Ectodermal cell (in vitro differentiated cells): ENCODE measurements around the gene PRKG1.
"Not testable (repeated sequence)": the region's sequence is repeated elsewhere in the genome, so short reads cannot be mapped to it uniquely, and the experiment has no call there.

Source experiments
- H3K27ac ChIP-seq: 2 replicates; pipeline ENCODE4 v1.7.0; 2013; ENCODE audit warnings: mild to moderate bottlenecking, low read depth, low read length; ENCODE audit not compliant: insufficient read depth, poor library complexity, severe bottlenecking
- H3K27me3 ChIP-seq: 2 replicates; pipeline ENCODE4 v1.7.0; 2013; ENCODE audit warnings: mild to moderate bottlenecking, low read length; ENCODE audit not compliant: insufficient read depth, control insufficient read depth, poor library complexity, severe bottlenecking
- H3K36me3 ChIP-seq: one replicate; pipeline ENCODE4 v1.7.0; 2013; ENCODE audit warnings: low read length; ENCODE audit not compliant: control insufficient read depth, insufficient read depth
- H3K4me1 ChIP-seq: one replicate; pipeline ENCODE4 v1.7.0; 2013; ENCODE audit warnings: low read length; ENCODE audit not compliant: control insufficient read depth, insufficient read depth
- H3K4me3 ChIP-seq: 2 replicates; pipeline ENCODE4 v1.7.0; 2013; ENCODE audit warnings: low read depth, low read length, control low read depth; ENCODE audit not compliant: insufficient read depth
- H3K9me3 ChIP-seq: 2 replicates; pipeline ENCODE4 v1.7.0; 2013; ENCODE audit warnings: mild to moderate bottlenecking, low read length, moderate library complexity; ENCODE audit not compliant: control insufficient read depth
- WGBS, 2 experiments: methylation state at CpG; one replicate each; pipeline ENCODE4 v1.1.7; 2013; ENCODE audit warnings: missing lambda C conversion rate in 2 of 2; 5-methylcytosine and 5-hydroxymethylcytosine counted together

PRKG1 gene

GRCh38 chr10:51743146-51743545 lies 668.9 kb downstream of the PRKG1 start:
- WGBS, 2 experiments = 78 to 81% methylated on average over 6 of the region's 6 CpGs
- H3K36me3 ChIP-seq = no peaks in the 10 kb centered on the region
- no peak overlapping the region for H3K4me3 ChIP-seq
- H3K9me3 ChIP-seq = no peaks in the 10 kb centered on the region
- H3K27me3 ChIP-seq = no peaks in the 10 kb centered on the region
- H3K4me1 ChIP-seq = peaks cover 8% of the 10 kb centered on the region
- no peak overlapping the region for H3K27ac ChIP-seq

- Histone ChIP-seq H3K36me3 (no peaks in the 10 kb centered on the region), H3K27me3 (no peaks in the 10 kb centered on the region), H3K4me3 (no peak overlapping the region), H3K27ac (no peak overlapping the region), H3K9me3 (no peaks in the 10 kb centered on the region), H3K4me1 (peaks cover 8% of the 10 kb centered on the region)
- 92 to 96% methylated on average over 5 of the region's 6 CpGs for WGBS, 2 experiments
Measured at GRCh38 chr10:51744235-51745000, 670.1 kb downstream of the PRKG1 start.

GRCh38 chr10:51745397-51745796 lies 671.1 kb downstream of the PRKG1 start:
- WGBS, 2 experiments = 89 to 93% methylated on average over 2 of the region's 2 CpGs
- Histone ChIP-seq H3K27ac (no peak overlapping the region), H3K27me3 (no peaks in the 10 kb centered on the region), H3K4me3 (no peak overlapping the region), H3K36me3 (no peaks in the 10 kb centered on the region), H3K9me3 (no peaks in the 10 kb centered on the region), H3K4me1 (peaks cover 8% of the 10 kb centered on the region)

GRCh38 chr10:51747216-51747615 lies 672.9 kb downstream of the PRKG1 start:
- WGBS, 2 experiments = 47 to 67% methylated on average over 1 of the region's 1 CpG
- Histone ChIP-seq H3K27me3 (no peaks in the 10 kb centered on the region), H3K9me3 (no peaks in the 10 kb centered on the region), H3K4me1 (peaks cover 8% of the 10 kb centered on the region), H3K36me3 (no peaks in the 10 kb centered on the region), H3K4me3 (no peak overlapping the region), H3K27ac (no peak overlapping the region)

- WGBS, 2 experiments = 85 to 94% methylated on average over 1 of the region's 1 CpG
- peaks cover 8% of the 10 kb centered on the region for H3K4me1 ChIP-seq
- H3K36me3 ChIP-seq = no peaks in the 10 kb centered on the region
- H3K4me3 ChIP-seq = no peak overlapping the region
- H3K27ac ChIP-seq = no peak overlapping the region
- no peaks in the 10 kb centered on the region for H3K9me3 ChIP-seq
- no peaks in the 10 kb centered on the region for H3K27me3 ChIP-seq
Measured at GRCh38 chr10:51748959-51749358, 674.7 kb downstream of the PRKG1 start.

GRCh38 chr10:51758366-51758765 lies 684.1 kb downstream of the PRKG1 start:
- H3K9me3 ChIP-seq = no peaks in the 10 kb centered on the region
- no peaks in the 10 kb centered on the region for H3K27me3 ChIP-seq
- WGBS, 2 experiments = 93 to 95% methylated on average over 3 of the region's 3 CpGs
- no peaks in the 10 kb centered on the region for H3K36me3 ChIP-seq
- H3K27ac ChIP-seq = no peak overlapping the region
- no peaks in the 10 kb centered on the region for H3K4me1 ChIP-seq
- H3K4me3 ChIP-seq = no peak overlapping the region

- not testable (repeated sequence) for H3K4me1 ChIP-seq, H3K36me3 ChIP-seq, H3K27ac ChIP-seq, H3K9me3 ChIP-seq, H3K27me3 ChIP-seq, H3K4me3 ChIP-seq
- 100% methylated on average over 1 of the region's 1 CpG; no CpG with 5 or more reads in 1 of the 2 experiments for WGBS, 2 experiments
Measured at GRCh38 chr10:51758838-51759237, 684.6 kb downstream of the PRKG1 start.

- H3K9me3 ChIP-seq = no peaks in the 10 kb centered on the region
- no peak overlapping the region for H3K4me3 ChIP-seq
- H3K36me3 ChIP-seq = no peaks in the 10 kb centered on the region
- no peak overlapping the region for H3K27ac ChIP-seq
- no peaks in the 10 kb centered on the region for H3K27me3 ChIP-seq
- H3K4me1 ChIP-seq = no peaks in the 10 kb centered on the region
- WGBS, 2 experiments = 82 to 95% methylated on average over 3 to 4 of the region's 4 CpGs
Measured at GRCh38 chr10:51759896-51760534, 685.7 kb downstream of the PRKG1 start.

GRCh38 chr10:51760864-51761640 lies 686.8 kb downstream of the PRKG1 start:
- no peak overlapping the region for H3K27ac ChIP-seq
- 96 to 99% methylated on average over 4 of the region's 4 CpGs for WGBS, 2 experiments
- no peaks in the 10 kb centered on the region for H3K9me3 ChIP-seq
- H3K4me1 ChIP-seq = no peaks in the 10 kb centered on the region
- no peak overlapping the region for H3K4me3 ChIP-seq
- no peaks in the 10 kb centered on the region for H3K36me3 ChIP-seq
- no peaks in the 10 kb centered on the region for H3K27me3 ChIP-seq

- Histone ChIP-seq H3K27me3 (no peaks in the 10 kb centered on the region), H3K27ac (no peak overlapping the region), H3K4me1 (no peaks in the 10 kb centered on the region), H3K4me3 (no peak overlapping the region), H3K9me3 (no peaks in the 10 kb centered on the region), H3K36me3 (no peaks in the 10 kb centered on the region)
Measured at GRCh38 chr10:51763746-51764145, 689.5 kb downstream of the PRKG1 start.
